Activated CD8-positive, alpha-beta memory T cell treated with anti-CD3 and anti-CD28 coated beads, Interleukin-2, amount 50 U/mL, for 1 hour (primary cell): ENCODE results near the gene LGR4.
"Not testable (repeated sequence)": the region's sequence is repeated elsewhere in the genome, so short reads cannot be mapped to it uniquely, and the experiment has no call there.

Experiments used
- DNase-seq: peaks from one replicate; pipeline ENCODE4 v3.0.0-alpha.2; 2020; ENCODE audit errors: extremely low read depth

The LGR4 gene, protein sequence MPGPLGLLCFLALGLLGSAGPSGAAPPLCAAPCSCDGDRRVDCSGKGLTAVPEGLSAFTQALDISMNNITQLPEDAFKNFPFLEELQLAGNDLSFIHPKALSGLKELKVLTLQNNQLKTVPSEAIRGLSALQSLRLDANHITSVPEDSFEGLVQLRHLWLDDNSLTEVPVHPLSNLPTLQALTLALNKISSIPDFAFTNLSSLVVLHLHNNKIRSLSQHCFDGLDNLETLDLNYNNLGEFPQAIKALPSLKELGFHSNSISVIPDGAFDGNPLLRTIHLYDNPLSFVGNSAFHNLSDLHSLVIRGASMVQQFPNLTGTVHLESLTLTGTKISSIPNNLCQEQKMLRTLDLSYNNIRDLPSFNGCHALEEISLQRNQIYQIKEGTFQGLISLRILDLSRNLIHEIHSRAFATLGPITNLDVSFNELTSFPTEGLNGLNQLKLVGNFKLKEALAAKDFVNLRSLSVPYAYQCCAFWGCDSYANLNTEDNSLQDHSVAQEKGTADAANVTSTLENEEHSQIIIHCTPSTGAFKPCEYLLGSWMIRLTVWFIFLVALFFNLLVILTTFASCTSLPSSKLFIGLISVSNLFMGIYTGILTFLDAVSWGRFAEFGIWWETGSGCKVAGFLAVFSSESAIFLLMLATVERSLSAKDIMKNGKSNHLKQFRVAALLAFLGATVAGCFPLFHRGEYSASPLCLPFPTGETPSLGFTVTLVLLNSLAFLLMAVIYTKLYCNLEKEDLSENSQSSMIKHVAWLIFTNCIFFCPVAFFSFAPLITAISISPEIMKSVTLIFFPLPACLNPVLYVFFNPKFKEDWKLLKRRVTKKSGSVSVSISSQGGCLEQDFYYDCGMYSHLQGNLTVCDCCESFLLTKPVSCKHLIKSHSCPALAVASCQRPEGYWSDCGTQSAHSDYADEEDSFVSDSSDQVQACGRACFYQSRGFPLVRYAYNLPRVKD

DNA sequence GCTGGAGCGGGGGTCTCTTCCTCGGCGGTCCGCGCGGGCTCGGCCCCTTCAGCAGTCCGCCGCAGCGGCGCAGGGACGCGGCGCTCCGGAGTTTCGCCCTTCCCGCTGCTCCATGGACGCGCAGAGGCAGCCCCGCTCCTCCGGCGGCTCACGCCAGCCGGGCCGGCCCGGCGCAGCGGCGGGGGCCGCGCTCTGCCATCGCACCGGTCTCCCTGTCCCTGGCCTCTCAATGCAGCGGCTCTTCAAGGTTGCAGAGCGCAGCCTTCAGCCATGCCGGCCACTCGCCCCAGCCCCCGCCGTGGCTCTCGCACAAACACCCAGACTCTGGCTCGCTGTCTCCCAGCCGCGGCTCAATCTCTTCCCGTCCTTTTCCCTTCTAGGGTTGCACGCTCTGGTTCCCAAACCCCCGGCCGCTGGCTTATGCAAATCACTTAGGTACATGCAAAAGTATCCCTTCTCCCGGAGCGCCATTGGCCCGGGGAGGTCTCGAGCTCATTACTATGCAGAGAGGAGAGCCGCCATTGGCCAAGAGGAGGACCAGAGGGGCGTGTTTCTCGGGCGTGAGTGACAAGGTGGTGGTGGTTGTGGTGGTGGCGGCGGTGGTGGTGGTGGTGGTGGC is at the start of gene LGR4:
Gene LGR4, minus strand, starts transcription at position 393 of the 619 bp plus-strand sequence. CDS start 488 bp downstream, outside the sequence.
- peak; percentile 35 for DNase-seq

DNA sequence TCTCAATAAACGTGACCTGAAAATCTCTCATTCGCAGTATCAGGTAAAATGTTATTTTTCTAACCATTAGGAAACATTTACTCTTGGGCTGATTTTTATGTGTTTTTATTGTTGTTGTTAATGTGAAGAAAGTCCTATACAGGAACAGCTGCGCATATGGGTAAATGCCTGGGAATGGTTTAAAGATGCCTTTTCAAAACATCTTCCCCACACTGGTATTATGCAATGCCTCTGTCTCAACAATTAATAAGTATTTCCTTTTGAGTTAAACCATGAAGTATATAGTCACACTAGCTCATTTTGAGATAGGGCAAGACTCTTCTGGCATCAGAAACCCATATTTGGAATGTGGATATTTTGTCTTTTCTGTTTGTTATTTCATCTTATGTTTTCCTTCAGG is 47.6 kb upstream of the LGR4 start:
- DNase-seq = no peak

DNA sequence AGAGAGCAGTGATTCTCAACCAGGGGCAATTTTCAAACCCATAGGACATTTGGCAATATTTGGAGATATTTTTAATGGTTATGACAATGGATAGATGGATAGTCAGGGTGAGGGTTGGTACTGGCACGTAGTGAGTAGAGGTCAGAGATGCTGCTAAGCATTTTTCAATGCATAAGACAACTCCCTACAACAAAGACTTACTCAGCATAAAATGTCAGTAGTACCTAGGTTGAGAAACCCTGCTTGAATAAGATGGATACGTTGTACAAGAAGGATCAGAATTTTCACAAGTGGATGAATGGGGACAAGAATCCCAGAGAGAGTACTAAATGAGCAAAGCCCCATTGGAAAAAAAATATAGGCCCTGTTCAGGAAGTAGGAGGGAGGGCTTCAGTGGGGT is 45.9 kb upstream of the LGR4 start:
- DNase-seq = no peak

DNA sequence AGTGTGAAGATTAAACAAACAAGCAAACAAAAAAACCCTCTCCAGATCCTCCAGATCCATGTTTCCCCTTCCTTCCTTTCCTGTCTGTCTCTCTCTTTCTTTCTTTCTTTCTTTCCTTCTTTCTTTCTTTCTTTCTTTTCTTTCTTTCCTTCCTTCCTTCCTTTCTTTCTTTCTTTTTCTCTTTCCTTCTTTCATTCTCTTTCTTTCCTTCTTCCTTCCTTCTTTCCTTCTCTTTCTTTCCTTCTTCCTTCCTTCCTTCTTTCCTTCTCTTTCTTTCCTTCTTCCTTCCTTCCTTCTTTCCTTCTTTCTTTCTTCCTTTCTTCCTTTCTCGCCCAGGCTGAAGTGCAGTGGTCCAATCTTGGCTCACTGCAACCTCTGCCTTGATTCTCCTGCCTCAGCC is 44.9 kb upstream of the LGR4 start:
- not testable (repeated sequence) for DNase-seq

DNA sequence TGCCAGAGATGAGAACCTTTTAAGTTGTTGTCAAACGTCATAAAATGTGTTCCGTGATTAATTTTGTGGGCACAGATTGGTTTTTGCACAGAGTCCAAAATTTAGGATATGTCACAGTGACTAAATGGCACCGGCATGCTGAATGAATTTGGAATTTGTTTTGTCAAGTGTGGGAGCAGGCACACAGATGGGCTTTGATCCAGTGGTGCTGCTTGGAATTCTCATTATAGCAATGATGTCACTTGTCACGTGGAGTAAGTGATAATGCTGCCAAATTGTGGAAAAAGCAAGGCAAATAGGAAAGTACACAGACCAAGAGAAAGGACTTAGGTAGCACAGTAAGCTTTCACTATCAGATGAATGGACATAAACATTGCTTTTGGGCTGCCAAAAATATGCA is 42.0 kb upstream of the LGR4 start:
- no peak for DNase-seq

DNA sequence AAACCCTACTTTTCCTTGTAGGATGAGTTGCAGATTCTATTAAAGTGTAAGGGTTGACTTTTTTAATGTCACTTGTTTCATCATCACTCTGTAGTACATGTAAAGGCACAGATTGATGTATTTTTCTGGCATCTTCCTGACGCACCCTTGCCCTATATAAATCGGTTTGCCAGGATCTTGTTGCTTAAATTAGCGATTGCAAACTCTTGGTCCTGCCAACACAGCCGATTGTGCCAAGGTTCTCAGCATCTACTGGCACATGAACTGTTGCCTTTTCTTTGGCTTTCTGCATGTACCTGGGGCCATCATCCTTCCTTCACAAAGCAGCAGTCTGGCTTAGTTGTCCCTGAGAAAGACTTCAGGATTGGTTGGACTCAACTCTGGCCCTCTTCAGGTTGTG is 41.5 kb upstream of the LGR4 start:
- DNase-seq = no peak

DNA sequence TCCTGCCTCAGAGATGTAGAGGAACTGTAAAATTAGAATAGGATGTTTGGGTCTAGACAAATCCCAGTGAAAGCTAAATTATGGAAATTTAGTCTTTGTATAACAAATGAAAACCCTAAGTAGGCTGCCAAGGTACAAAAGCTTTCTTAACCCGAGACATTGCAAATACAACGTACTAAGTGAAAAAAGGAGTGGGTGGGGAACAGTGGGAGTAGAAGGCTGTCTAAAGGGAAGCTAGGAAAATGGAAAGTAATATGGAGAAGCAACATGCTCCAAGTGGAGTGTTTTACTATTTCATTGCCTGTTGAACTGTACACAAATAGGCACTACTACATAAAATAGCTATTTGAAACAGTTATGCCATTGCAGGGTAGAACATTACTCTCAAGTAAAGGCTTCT is 40.8 kb upstream of the LGR4 start:
- no peak for DNase-seq

DNA sequence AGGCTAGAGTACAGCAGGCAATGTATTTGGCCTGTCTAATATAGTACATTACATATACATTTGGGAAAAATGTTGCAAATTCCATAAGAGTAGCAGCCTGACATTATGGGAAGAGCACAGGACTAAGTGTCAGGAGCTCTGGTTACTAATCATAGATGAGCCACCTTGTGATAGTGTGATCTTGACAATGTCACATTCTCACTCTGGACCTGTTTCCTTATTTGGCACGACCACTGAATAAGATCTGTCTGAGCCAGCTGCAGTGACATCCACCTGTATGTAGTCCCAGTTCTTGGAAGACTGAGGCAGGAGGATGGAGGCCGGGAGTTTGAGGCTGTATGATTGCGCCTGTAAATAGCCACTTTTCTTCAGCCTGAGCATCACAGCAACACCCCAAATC is 39.6 kb upstream of the LGR4 start:
- no peak for DNase-seq

DNA sequence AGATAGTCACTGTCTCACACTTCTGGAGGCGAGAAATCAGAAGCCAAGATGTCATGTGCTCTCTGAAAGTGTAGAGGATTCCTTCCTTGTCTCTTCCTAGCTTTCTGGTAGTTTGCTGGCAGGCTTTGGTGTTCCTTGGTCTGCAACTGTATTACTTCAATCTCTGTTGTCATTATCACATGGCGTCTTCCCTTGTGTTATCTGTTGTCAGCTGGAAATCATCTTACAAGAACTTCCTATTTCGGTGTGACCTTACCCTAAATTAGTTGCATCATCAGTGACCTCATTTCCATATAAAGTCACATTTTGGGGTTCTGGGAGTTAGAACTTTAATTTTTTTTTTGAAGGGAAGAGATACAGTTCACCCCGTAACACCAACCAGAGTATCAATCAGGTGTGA is 37.3 kb upstream of the LGR4 start:
- DNase-seq = no peak

DNA sequence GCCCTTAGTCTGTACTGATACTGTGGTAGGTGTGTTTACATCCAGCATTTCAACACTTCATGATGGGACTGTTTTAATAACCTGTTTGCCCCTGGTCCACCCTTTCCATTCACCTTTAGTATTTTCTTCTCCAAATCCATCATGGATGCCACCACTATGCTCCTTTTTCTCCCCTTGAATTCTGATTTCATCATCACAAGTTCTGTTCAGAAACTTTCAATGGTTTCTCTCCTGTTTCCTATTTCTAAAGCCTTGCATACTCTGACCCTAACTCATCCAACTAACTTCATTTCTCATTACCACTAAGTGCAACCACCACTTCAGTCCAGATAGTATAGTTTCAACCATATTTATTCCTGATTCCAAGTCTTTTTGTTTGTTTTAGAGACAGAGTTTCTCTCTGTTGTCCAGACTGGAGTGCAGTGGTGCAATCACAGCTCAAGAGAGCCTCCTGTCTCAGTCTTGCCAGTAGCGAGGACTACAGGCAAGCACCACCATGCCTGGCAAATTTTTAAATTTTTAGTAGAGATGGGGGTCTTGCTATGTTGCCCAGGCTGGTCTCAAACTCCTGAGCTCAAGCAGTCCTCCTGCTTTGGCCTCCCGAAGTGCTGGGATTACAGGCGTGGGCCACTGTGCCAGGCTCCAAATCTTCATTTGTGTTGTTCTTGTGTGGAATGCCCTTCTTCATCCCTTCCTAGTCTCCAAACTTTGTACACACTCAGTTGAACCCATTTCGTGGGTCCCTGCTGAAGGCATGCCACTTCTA is 35.1 kb upstream of the LGR4 start:
- DNase-seq = no peak

DNA sequence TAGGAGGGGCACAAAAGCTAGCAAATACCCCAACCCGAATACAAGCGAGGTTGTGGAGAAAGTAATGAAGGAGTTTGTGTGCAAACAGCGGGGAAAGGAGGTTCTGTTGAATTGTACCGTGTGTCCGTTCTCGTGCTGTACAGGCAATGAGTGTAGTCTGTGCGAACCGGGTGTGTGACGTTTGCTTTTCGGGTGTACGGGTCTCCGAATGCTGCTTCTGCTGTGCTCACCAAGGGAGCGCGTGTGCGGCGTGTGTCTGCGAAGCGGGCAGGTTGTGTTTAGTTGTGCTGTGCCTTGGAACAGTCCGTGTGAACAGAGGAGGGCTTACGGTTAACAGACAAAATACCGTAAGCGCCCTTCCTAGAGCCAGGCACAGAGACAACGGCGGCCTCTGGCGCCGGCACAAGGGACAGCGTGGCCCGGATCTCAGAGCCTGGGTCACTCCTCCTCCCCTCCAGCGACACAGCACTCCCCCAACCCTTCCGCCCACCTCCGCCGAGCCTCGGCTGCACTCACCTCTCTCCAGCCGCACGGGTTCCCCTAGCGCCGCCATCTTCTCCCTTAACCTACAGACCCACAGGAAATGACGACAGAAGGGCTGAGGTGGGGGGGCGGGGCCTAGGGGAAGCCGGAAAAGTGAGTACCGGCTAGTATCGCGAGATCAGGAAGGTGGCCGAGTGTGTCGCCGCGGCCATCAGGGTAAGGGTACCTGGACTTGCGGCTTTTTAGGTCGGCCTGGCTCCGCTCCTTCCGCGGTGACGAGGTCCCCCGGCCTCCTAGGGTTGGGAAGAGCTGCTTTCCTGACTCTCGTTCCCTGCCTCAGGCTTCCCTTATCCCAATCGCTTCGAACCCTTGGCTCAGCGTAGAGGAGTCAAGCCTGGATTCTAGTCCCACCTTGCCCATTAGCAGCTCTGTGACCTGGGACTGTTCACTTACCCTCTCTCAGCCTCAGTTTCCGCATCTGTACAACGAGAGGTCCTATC is 33.9 kb upstream of the LGR4 start, which contains the start of gene LIN7C:
Gene LIN7C, minus strand, starts transcription at position 570 of the 983 bp plus-strand sequence. Its CDS starts 17 bp downstream, at position 553.
- DNase-seq = peak; percentile 96

DNA sequence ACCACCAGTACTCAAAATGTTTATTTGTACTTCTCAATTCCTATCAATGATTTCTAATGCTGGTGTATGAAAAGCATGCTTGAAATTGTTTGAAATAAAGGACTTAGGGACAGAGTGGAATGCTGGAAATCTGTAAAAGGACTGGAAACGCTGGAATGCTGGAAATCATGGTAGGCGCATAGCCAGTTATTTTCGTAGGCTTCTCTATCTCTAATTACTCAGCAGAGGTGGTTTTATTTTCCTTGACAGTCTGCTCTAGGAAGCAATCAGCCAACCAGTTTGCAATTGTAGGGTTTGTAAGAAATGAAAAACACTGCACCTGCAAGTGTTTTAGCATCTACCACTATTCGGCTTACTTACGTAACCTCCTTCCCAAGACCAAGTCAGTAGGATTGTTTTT is 33.2 kb upstream of the LGR4 start:
- no peak for DNase-seq

DNA sequence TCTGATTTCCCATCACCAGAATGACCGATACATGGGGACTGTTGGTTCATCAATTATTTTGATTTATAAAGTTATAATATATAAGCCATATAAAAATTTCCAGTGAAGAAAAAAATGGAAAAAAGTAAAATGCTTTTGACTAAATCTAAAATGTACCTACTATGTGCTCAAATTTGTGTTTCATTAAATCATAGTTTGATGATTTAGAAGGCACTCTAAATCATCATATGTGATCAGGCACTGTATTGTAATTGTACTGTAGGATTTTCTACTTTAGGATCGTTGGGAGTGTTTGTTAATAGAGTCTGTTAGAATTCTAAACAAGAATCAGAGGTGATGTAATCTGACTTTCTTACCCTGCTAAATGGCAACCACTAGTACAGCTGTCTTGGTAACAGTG is 31.6 kb upstream of the LGR4 start:
- no peak for DNase-seq

DNA sequence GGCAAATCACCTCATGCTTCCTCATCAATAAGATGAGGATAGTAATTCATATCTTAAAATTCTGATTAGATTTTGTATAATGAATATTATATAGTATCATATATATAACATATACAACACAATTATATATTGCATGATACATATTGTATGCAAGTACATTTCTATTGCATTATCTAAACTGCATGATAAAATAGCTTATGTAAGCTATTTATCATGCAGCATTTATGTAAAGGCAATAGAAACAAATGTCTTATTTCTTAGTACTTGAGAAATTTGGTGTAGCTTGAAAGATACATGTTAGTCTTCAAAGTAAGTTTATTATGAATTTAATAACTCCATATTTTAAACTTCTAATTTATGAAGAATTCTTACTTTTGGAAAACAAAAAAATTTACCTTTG is 28.5 kb upstream of the LGR4 start:
- DNase-seq = no peak

DNA sequence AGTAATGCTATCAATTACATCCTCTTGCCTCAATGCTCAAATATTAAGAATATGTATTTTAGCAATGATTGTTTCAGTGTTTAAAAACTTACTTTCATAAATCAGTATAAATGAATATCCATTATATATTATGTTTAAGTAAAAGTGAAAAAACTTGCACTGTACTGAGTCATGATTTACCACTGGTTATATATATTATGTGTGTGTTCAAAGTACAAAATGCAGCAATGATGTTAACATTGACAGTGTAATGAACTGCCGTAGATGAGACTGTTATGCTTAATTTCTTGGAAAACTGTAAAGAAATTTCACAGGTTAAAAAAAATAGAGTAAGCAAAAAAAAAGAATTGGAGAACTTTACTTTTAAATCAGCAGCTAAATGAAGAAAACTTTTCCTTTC is 25.3 kb upstream of the LGR4 start:
- no peak for DNase-seq

DNA sequence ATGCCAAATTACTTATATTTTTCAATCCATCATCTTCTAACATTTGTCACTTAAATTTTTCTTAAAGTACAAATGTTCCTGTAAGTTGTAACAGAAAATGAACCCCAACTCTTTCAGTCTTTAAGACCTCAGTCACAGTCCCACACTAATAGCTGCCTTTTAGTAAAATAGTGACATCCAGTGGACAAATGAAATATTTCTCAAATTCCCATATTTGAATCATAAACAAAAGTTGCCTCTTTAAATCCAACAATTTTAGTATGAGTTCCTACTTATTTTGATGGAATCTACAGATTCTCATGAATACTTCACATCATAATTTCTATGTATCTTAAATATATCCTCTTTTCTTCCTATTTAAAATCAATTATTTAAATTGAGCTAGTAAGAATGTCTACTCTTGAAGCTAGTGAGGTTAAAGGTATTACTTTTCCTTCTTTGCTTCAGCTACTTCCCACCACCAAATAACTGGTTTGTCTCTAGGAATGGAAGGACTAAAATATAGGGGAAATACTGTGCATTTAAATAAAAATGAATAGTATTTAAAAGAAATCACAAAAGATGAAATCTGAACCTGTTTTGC is 24.8 kb upstream of the LGR4 start:
- DNase-seq = no peak

DNA sequence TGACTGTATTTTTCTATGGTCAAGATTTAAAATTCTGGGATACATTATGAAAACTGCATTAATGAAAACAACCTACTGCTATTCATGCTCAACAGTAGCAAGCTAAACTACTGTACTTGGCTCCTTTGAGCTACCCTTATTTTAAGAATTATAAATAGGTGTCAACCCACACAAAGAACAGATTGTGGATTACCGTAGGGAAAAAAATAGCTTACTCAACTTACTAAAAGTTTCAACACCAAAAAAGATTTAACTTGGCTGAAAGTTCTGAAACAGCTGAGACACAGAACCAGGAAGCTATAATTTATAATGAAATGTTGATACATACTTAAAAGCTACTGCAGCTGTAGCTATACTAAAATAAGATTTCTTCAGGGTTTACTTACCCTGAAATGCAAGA is 23.9 kb upstream of the LGR4 start:
- DNase-seq = no peak

DNA sequence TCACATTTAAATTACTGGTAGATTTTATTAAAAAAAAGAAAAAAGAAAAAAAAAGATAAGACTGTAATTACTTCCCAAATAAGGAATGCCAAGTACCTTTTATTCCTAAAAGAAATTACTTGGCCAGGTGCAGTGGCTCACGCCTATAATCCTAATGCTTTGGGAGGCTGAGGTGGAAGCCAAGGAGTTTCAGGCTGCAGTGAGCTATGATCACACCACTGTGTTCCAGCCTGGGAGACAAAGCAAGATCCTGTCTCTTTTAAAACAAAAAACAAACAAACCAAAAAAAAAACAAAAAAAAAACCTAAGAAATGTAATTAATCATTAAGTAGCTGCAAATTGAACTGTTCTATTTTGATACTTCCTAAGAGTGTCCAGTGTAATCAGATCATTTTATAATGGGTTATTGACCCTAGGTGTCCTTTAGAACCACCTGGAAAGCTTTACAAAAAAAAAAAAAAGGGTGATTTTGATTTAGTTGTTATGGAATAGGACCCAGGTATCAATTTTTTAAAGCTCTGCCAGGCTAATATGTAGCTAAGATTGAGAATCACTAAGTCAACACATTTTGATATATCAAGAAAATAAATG is 23.2 kb upstream of the LGR4 start:
- no peak for DNase-seq

DNA sequence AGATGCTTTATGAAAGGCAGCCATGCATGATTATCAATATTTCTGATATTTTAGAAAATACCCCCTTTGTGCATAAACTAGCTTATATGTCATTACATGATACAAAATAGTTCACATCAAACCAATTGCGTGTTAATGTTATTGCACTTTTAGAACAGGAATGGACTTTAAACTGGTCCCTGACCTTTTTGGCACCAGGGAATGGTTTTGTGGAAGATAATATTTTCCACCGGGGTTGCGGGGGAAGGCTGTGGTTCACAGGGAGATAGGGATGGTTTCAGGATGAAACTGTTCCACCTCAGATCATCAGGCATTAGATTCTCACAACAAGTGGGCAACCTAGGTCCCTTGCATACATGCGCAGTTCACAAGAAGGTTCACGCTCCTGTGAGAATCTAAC is 16.5 kb upstream of the LGR4 start:
- DNase-seq = no peak

DNA sequence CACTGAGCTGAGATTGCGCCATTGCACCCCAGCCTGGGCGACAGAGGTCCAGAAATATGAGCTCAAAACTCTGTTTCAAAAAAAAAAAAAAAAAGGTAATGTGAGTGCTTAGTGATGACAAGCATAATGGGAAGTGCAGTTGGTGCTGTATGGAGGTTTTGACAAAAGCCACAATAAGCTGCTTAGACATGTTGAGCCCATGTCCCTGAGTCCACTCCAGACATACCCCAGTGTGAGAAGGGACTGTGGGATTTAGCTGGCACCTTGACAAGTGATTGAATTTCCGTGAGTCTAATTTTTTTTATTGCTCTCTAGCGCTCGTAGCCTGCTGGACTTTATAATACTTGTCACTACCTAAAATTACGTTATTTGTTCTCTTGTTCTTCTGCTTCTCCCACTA is 15.1 kb upstream of the LGR4 start:
- DNase-seq = no peak
